ENCODE results near the gene ACBD6. TPM values are rescaled to one million over a fixed set of nuclear protein-coding genes. Genes with fewer than 3 reads are reported as not detected.

Gene ACBD6
- total and polyA plus RNA-seq, 4 donors: 8.3 to 17.3 (median 14.0) TPM

DNA sequence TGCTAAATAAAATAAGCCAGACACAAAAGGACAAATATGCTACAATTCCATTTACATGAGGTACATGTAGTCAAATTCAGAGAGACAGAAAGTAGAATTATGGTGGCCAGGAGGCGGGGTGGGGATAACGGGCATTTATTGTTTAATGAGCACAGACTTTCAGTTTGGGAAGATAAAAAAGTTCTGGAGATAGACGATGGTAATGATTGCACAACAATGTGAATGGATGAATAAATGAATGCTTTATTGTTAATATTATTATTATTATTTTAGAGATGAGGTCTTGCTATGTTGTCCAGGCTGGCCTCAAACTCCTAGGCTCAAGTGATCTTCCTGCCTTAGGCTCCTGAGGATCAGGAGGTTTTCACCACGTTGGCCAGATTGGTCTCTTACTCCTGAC lies 150.4 kb downstream of the ACBD6 start (continued):
- TF ChIP-seq RXRA (IDR thresholded peaks at IDR 0.05): no peak

DNA sequence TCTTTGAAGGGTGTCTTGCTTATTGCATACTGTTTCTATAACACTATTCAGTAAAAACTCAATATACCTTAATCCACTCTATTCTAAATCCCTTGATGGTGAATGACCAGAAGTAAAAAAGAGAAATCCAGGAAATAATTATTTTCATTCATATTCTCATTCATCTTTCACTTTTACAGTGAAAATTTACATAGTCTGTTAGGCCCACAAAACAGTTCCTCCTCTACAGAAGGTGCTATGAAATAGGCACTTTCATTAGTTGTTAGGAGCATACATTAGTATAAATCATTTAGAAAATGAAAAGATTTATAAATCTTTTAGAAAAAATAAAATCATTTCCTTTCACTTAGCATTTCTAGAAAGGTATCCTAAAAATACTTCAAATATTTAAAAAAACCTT lies 157.2 kb downstream of the ACBD6 start:
- H3K9ac ChIP-seq (ENCODE audit: low read depth in 1 of 2, low read length in 2 of 2): no peak overlapping the region
- H3K27me3 ChIP-seq (ENCODE audit: control insufficient read depth in 4 of 4, insufficient read depth in 4 of 4, low read length in 3 of 4): no peaks in the 10 kb centered on the region
- H3K9me3 ChIP-seq (ENCODE audit: control insufficient read depth in 4 of 4, low read length in 3 of 4): no peaks in the 10 kb centered on the region
- H3K36me3 ChIP-seq (ENCODE audit: control insufficient read depth in 4 of 4, insufficient read depth in 3 of 4, low read depth in 1 of 4, low read length in 3 of 4): no peaks in the 10 kb centered on the region
- no peak for TF ChIP-seq FOXA1 (IDR thresholded peaks at IDR 0.05)
- TF ChIP-seq NR2F2 (IDR thresholded peaks at IDR 0.05): no peak
- no peak for TF ChIP-seq YY1 (IDR thresholded peaks at IDR 0.05)
- TF ChIP-seq, protein P1, sequence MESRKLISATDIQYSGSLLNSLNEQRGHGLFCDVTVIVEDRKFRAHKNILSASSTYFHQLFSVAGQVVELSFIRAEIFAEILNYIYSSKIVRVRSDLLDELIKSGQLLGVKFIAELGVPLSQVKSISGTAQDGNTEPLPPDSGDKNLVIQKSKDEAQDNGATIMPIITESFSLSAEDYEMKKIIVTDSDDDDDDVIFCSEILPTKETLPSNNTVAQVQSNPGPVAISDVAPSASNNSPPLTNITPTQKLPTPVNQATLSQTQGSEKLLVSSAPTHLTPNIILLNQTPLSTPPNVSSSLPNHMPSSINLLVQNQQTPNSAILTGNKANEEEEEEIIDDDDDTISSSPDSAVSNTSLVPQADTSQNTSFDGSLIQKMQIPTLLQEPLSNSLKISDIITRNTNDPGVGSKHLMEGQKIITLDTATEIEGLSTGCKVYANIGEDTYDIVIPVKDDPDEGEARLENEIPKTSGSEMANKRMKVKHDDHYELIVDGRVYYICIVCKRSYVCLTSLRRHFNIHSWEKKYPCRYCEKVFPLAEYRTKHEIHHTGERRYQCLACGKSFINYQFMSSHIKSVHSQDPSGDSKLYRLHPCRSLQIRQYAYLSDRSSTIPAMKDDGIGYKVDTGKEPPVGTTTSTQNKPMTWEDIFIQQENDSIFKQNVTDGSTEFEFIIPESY (IDR thresholded peaks at IDR 0.05): no peak
- no peak for TF ChIP-seq HNF4G (IDR thresholded peaks at IDR 0.05)
- TF ChIP-seq EGR1 (IDR thresholded peaks at IDR 0.05; ENCODE audit: low read depth in 2 of 2): no peak
- no peak for TF ChIP-seq JUND (IDR thresholded peaks at IDR 0.05)
- no peak for TF ChIP-seq RXRA (IDR thresholded peaks at IDR 0.05)
- TF ChIP-seq, protein P2, sequence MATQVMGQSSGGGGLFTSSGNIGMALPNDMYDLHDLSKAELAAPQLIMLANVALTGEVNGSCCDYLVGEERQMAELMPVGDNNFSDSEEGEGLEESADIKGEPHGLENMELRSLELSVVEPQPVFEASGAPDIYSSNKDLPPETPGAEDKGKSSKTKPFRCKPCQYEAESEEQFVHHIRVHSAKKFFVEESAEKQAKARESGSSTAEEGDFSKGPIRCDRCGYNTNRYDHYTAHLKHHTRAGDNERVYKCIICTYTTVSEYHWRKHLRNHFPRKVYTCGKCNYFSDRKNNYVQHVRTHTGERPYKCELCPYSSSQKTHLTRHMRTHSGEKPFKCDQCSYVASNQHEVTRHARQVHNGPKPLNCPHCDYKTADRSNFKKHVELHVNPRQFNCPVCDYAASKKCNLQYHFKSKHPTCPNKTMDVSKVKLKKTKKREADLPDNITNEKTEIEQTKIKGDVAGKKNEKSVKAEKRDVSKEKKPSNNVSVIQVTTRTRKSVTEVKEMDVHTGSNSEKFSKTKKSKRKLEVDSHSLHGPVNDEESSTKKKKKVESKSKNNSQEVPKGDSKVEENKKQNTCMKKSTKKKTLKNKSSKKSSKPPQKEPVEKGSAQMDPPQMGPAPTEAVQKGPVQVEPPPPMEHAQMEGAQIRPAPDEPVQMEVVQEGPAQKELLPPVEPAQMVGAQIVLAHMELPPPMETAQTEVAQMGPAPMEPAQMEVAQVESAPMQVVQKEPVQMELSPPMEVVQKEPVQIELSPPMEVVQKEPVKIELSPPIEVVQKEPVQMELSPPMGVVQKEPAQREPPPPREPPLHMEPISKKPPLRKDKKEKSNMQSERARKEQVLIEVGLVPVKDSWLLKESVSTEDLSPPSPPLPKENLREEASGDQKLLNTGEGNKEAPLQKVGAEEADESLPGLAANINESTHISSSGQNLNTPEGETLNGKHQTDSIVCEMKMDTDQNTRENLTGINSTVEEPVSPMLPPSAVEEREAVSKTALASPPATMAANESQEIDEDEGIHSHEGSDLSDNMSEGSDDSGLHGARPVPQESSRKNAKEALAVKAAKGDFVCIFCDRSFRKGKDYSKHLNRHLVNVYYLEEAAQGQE (IDR thresholded peaks at IDR 0.05): no peak
- TF ChIP-seq, protein P3, sequence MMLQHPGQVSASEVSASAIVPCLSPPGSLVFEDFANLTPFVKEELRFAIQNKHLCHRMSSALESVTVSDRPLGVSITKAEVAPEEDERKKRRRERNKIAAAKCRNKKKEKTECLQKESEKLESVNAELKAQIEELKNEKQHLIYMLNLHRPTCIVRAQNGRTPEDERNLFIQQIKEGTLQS (IDR thresholded peaks at IDR 0.05): no peak
- TF ChIP-seq SP1 (IDR thresholded peaks at IDR 0.05): no peak
- TF ChIP-seq FOXA2 (IDR thresholded peaks at IDR 0.05): no peak
- TF ChIP-seq, protein P4, sequence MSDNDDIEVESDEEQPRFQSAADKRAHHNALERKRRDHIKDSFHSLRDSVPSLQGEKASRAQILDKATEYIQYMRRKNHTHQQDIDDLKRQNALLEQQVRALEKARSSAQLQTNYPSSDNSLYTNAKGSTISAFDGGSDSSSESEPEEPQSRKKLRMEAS (IDR thresholded peaks at IDR 0.05): no peak
- no peak for TF ChIP-seq RAD21 (IDR thresholded peaks at IDR 0.05)
- no peak for TF ChIP-seq TAF1 (conservative IDR thresholded peaks at IDR 0.05)
- no peak for TF ChIP-seq HNF4A (conservative IDR thresholded peaks at IDR 0.05)
- TF ChIP-seq GABPA (IDR thresholded peaks at IDR 0.05 in 1 of 2, conservative IDR thresholded peaks at IDR 0.05 in 1 of 2): no peak
- TF ChIP-seq, protein P5, sequence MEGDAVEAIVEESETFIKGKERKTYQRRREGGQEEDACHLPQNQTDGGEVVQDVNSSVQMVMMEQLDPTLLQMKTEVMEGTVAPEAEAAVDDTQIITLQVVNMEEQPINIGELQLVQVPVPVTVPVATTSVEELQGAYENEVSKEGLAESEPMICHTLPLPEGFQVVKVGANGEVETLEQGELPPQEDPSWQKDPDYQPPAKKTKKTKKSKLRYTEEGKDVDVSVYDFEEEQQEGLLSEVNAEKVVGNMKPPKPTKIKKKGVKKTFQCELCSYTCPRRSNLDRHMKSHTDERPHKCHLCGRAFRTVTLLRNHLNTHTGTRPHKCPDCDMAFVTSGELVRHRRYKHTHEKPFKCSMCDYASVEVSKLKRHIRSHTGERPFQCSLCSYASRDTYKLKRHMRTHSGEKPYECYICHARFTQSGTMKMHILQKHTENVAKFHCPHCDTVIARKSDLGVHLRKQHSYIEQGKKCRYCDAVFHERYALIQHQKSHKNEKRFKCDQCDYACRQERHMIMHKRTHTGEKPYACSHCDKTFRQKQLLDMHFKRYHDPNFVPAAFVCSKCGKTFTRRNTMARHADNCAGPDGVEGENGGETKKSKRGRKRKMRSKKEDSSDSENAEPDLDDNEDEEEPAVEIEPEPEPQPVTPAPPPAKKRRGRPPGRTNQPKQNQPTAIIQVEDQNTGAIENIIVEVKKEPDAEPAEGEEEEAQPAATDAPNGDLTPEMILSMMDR (IDR thresholded peaks at IDR 0.05; ENCODE audit: low read depth, low read length, missing input control): no peak
- DNase-seq (ENCODE audit: low spot score): no peak
- H3K4me3 ChIP-seq (ENCODE audit: low read depth in 1 of 3, low read length in 3 of 3): no peak overlapping the region
- H3K4me1 ChIP-seq (ENCODE audit: control insufficient read depth in 4 of 4, insufficient read depth in 4 of 4, low read length in 3 of 4): peaks cover 0 to 2% (median 0%) of the 10 kb centered on the region in 4 donors
- H3K27ac ChIP-seq (ENCODE audit: low read depth in 1 of 2, low read length in 2 of 2): no peak overlapping the region

Data from liver (tissue), 9 donors.